Memory B cell (primary cell): Measurements from ENCODE around the gene SLC25A11.
A peak's percentile ranks its signal among the peaks of the same experiment; 100 is the strongest.
"Not testable (repeated sequence)": the region's sequence is repeated elsewhere in the genome, so short reads cannot be mapped to it uniquely, and the experiment has no call there.

Source experiments
- ATAC-seq: fragments of 150-1000 bp; cut with Tn5 transposase; 2 replicates; pipeline ENCODE4 v1.10.0; 2021; ENCODE audit warnings: low read depth, mild to moderate bottlenecking, moderate library complexity
- DNase-seq, 2 donors: peaks; one replicate each; pipeline ENCODE4 v3.0.0; 2022; ENCODE audit warnings: low spot score in 2 of 2
- H3K27ac Mint-ChIP-seq: one replicate; pipeline ENCODE4 v1.8.0; 2022; ENCODE audit warnings: mild to moderate bottlenecking, moderate library complexity, mixed read lengths
- H3K27me3 Mint-ChIP-seq: one replicate; pipeline ENCODE4 v1.8.0; 2022; ENCODE audit warnings: mixed read lengths
- H3K36me3 Mint-ChIP-seq: one replicate; pipeline ENCODE4 v1.8.0; 2022; ENCODE audit warnings: mild to moderate bottlenecking, mixed read lengths
- H3K4me1 Mint-ChIP-seq: one replicate; pipeline ENCODE4 v1.8.0; 2022; ENCODE audit warnings: mixed read lengths
- H3K4me3 Mint-ChIP-seq: one replicate; pipeline ENCODE4 v1.8.0; 2022; ENCODE audit warnings: mild to moderate bottlenecking, moderate library complexity, mixed read lengths
- H3K9me3 Mint-ChIP-seq: one replicate; pipeline ENCODE4 v1.8.0; 2022; ENCODE audit warnings: mixed read lengths

SLC25A11 gene

DNA sequence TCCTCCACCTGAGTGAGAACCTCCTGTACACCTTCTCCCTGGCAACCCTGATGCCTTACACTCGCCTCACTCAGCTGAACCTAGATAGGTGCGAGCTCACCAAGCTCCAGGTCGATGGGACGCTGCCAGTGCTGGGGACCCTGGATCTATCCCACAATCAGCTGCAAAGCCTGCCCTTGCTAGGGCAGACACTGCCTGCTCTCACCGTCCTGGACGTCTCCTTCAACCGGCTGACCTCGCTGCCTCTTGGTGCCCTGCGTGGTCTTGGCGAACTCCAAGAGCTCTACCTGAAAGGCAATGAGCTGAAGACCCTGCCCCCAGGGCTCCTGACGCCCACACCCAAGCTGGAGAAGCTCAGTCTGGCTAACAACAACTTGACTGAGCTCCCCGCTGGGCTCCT lies 7.1 kb downstream of the SLC25A11 start:
- ATAC-seq, result no peak
- DNase-seq, result no peak
- Mint-ChIP-seq H3K36me3 (peaks cover 5% of the 10 kb centered on the region), H3K4me1 (peaks cover 21% of the 10 kb centered on the region), H3K9me3 (no peaks in the 10 kb centered on the region), H3K27me3 (no peaks in the 10 kb centered on the region), H3K27ac (no peak overlapping the region), H3K4me3 (no peak overlapping the region)

DNA sequence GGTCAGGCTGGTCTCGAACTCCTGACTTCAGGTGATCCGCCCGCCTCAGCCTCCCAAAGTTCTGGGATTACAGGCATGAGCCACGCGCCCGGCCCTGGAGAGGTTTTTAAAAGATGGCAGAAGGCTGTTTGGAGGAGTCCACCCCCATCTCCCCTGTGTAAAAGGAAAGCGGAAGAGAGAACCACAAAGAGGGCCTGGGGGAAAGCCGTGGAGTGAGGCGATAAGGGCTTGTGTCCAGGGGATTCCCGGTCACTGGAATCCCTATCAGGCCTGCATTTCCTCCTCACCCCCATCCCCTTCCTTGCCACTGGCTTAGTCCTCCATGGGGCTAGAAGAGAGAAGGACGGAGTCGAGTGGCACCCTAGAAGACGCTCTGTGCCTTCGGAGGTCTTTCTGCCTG lies 7.9 kb downstream of the SLC25A11 start, which contains the start of gene GP1BA:
TSS of gene GP1BA (plus strand) at position 315 of the 400 bp plus-strand sequence. CDS start 328 bp downstream, outside the sequence.
- DNase-seq (no peak), ATAC-seq (peak; percentile 38)
- Mint-ChIP-seq H3K4me3 (no peak within 1 kb of the TSS), H3K27ac (no peak within 1 kb of the TSS), H3K4me1 (peaks cover 21% of the 10 kb centered on the region), H3K27me3 (no peaks in the 10 kb centered on the region), H3K9me3 (no peaks in the 10 kb centered on the region), H3K36me3 (peaks cover 5% of the 10 kb centered on the region)

DNA sequence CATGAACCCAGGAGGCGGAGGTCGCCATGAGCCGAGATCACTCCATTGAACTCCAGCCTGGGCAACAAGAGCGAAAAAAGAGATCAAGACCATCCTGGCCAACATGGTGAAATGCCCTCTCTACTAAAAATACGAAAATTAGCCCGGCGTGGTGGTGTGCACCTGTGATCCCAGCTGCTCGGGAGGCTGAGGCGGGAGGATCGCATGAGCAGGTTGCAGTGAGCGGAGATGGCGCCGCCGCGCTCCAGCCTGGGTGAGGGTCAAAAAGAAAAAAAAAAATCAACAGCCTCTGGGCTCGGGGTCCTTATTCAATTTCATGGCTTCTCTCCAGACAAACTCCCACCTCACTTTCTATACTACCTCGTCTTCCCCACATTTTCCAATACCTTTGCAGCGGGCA lies 11.0 kb downstream of the SLC25A11 start:
- no peak overlapping the region for H3K4me3 Mint-ChIP-seq
- no peak for ATAC-seq
- H3K4me1 Mint-ChIP-seq, result peaks cover 9% of the 10 kb centered on the region
- H3K9me3 Mint-ChIP-seq, result no peaks in the 10 kb centered on the region
- no peak overlapping the region for H3K27ac Mint-ChIP-seq
- no peak for DNase-seq
- H3K36me3 Mint-ChIP-seq, result peaks cover 5% of the 10 kb centered on the region
- H3K27me3 Mint-ChIP-seq, result no peaks in the 10 kb centered on the region

DNA sequence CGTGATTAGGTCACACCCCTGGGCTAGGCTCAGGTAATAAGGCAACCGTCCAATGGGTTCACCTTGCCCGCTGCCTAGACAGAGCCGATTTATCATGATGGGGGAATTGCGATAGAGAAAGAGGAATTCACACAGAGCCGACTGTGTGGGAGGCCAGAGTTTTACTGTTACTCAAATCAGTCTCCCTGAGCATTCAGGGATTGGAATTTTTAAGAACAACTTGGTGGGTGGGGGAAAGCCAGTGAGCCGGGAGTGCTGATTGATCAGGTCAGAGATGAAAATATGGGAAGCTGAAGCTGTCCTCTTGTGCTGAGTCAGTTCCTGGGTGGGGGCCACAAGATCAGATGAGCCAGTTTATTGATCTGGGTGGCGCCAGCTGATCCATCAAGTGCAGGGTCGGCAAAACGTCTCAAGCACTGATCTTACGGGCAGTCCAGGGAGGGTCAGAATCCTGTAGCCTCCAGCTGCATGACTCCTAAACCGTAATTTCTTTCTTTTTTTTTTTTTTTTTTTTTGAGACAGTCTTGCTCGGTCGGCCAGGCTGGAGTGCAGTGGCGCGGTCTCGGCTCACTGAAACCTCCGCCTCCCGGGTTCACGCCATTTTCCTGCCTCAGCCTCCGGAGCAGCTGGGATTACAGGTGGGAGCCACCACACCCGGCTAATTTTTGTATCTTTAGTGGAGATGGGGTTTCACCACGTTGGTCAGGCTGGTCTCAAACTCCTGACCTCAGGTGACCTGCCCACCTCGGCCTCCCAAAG lies 13.1 kb downstream of the SLC25A11 start:
- not testable (repeated sequence) for H3K36me3 Mint-ChIP-seq, H3K27me3 Mint-ChIP-seq, DNase-seq, H3K9me3 Mint-ChIP-seq, H3K4me1 Mint-ChIP-seq, H3K4me3 Mint-ChIP-seq, H3K27ac Mint-ChIP-seq, ATAC-seq

DNA sequence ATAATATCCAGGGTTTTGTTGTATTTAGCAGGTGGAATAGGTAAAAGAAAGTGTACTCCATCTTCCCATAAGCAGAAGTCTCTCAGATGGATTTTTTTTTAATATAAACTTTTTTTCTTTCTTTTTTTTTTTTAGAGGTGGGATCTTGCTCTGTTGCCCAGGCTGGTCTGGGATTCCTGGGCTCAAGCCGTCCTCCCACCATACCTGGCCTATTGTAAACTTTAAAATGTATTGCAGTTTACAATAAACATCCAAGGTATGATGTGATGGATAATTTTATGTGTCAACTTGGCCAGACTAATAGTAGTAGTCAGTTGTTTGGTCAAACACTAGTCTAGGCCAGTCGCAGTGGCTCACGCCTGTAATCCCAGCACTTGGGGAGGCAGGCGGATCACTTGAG lies 18.5 kb downstream of the SLC25A11 start:
- no peaks in the 10 kb centered on the region for H3K27me3 Mint-ChIP-seq
- H3K36me3 Mint-ChIP-seq, result no peaks in the 10 kb centered on the region
- no peak for DNase-seq
- H3K27ac Mint-ChIP-seq, result no peak overlapping the region
- H3K4me3 Mint-ChIP-seq, result no peak overlapping the region
- H3K9me3 Mint-ChIP-seq, result no peaks in the 10 kb centered on the region
- H3K4me1 Mint-ChIP-seq, result no peaks in the 10 kb centered on the region
- no peak for ATAC-seq

DNA sequence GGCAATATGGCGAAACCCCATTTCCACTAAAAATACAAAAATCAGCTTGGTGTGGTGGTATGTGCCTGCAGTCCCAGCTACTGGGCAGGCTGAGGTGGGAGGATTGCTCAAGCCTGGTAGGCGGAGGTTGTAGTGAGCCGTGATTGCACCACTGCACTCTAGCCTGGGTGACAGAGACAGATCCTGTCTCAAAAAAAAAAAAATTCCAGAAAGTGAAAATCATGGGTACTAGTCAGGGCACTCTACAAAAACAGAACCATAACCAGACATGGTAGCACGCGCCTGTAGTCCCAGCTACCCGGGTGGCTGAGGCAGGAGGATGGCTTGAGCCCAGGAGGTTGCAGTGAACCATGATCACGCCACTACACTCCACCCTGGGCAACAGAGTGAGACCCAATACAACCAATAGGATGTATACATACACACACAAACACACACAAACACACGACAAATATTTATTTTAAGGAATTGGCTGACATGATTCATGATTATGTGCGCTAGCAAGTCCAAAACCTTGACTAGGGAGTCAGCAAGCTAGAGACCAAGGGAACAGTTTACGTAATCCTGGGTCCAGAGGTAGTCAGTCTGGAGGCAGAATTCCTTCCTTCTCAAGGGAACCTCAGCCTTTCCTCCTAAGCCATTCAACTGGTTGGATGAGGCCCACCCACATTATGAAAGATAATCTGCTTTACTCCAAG lies 19.3 kb downstream of the SLC25A11 start:
- Mint-ChIP-seq H3K27ac (no peak overlapping the region), H3K4me1 (no peaks in the 10 kb centered on the region), H3K27me3 (no peaks in the 10 kb centered on the region), H3K4me3 (no peak overlapping the region), H3K36me3 (no peaks in the 10 kb centered on the region), H3K9me3 (no peaks in the 10 kb centered on the region)
- ATAC-seq (no peak), DNase-seq (no peak)

DNA sequence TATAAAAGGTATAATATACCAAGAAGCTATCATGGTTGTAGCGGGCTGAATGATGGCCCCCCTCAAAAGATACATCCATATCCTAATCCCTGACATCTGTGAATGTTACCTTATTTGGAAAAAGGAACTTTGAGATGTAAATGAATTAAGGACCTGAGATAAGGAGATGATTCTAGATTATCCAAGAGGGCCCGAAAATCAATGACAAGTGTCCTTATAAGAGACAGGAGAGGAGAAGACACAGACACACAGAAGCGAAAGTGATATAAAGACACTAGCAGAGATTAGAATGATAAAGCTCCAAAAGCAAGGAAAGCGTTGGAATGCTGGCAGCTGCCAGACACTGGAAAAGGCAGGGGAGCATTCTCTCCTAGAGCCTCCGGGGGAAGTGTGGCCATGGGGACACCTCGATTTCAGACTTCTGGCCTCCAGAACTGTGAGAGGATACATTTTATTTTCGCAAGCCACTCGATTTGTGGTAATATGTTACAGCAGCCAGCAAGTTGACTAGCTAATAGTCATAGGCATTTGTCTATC lies 20.3 kb downstream of the SLC25A11 start:
- Mint-ChIP-seq H3K4me1 (no peaks in the 10 kb centered on the region), H3K27ac (no peak overlapping the region), H3K4me3 (no peak overlapping the region), H3K9me3 (no peaks in the 10 kb centered on the region), H3K27me3 (no peaks in the 10 kb centered on the region), H3K36me3 (no peaks in the 10 kb centered on the region)
- ATAC-seq, result no peak
- DNase-seq, result no peak

DNA sequence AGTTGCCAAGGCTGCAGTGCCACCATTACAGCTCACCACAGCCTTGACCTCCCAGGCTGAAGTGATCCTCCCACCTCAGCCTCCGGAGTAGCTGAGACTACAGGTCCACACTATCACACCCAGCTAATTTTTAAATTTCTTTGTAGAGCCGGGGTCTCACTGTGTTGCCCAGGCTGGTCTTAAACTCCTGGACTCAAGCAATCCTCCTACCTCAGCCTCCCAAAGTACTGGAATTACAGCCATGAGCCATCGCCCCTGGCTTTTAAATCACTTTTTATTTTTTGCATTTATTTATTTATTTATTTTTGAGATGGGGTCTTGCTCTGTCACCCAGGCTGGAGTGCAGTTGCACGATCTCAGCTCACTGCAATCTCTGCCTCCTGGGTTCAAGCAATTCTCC lies 25.3 kb downstream of the SLC25A11 start:
- not testable (repeated sequence) for DNase-seq, H3K36me3 Mint-ChIP-seq, ATAC-seq, H3K27ac Mint-ChIP-seq, H3K4me3 Mint-ChIP-seq, H3K9me3 Mint-ChIP-seq, H3K4me1 Mint-ChIP-seq, H3K27me3 Mint-ChIP-seq

DNA sequence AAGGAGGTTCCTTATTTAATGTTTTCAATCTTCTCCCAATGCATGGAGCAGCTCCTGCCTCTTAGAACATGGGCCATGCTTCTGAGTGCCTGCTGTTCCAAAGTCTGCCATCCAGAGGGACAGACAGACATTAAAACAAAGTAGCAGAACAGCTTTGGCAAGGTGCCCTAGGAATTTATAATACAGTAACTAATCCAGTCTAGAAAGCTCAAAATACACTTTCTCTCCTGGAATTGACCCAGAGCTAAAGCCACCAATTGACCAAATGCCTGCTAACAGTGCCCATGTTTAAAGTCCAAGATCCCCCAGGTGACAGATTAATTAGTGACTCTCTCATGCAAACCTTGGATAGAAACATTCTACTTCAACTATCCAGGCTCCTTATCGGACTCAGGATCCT lies 25.9 kb downstream of the SLC25A11 start:
- no peaks in the 10 kb centered on the region for H3K4me1 Mint-ChIP-seq
- H3K9me3 Mint-ChIP-seq, result no peaks in the 10 kb centered on the region
- no peaks in the 10 kb centered on the region for H3K36me3 Mint-ChIP-seq
- peaks cover 3% of the 10 kb centered on the region for H3K27me3 Mint-ChIP-seq
- H3K4me3 Mint-ChIP-seq, result no peak overlapping the region
- ATAC-seq (no peak), DNase-seq (no peak)
- no peak overlapping the region for H3K27ac Mint-ChIP-seq

DNA sequence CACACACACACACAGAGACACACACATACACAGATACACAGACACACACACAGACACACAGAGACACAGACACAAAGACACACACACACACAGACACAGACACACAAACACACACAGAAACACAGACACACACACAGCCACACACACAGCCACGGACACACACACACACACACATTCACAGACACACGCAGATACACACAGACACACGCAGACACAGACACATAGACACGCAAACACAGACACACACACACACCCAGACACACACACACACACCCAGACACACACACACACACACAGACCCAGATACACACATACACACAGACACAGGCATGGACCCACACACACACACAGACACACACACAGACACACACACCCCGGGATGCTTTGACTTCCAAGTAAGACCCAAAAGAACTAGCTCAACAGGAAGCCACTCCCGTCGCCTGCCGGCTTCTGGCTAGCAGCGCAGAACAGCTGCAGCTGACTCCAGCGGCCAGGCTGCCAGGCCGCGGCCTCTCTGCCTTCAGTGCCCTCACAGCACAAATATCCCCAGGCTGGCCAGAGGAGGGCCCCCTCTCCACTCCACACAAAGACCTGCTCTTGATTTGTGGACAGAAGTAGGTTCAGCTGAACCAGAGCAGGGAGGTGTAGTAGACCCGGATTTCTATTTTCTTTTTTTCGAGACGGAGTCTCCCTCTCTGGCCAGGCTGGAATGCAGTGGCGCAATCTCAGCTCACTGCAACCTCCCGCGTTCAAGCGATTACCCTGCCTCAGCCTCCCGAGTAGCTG lies 30.9 kb downstream of the SLC25A11 start:
- Mint-ChIP-seq H3K9me3 (no peaks in the 10 kb centered on the region), H3K27me3 (peaks cover 7% of the 10 kb centered on the region), H3K27ac (no peak overlapping the region), H3K36me3 (no peaks in the 10 kb centered on the region), H3K4me3 (no peak overlapping the region), H3K4me1 (peaks cover 3% of the 10 kb centered on the region)
- DNase-seq (peak; percentile 71 to 73), ATAC-seq (peak; percentile 96)

DNA sequence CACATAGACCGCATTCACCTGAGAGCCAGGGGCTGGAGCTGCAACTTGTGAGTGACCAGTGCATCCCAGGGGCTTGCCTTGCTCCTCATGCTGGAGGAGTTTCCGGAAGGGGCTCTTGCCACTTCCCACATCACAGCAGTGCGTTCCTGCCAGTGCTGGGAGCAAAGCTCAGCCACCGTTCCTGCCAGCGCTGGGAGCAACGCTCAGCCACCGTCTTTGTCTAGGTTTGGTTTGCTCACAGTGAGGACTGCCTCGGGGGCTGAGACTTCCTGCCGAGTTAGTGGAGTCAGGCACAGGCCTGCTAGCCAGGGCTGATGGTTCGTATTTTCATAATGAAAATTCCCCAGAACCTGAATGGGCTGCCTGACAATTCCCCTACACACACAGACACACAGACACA lies 31.5 kb downstream of the SLC25A11 start:
- Mint-ChIP-seq H3K4me1 (peaks cover 7% of the 10 kb centered on the region), H3K36me3 (no peaks in the 10 kb centered on the region), H3K27me3 (peaks cover 8% of the 10 kb centered on the region), H3K9me3 (no peaks in the 10 kb centered on the region), H3K27ac (no peak overlapping the region), H3K4me3 (no peak overlapping the region)
- ATAC-seq (no peak), DNase-seq (no peak)

DNA sequence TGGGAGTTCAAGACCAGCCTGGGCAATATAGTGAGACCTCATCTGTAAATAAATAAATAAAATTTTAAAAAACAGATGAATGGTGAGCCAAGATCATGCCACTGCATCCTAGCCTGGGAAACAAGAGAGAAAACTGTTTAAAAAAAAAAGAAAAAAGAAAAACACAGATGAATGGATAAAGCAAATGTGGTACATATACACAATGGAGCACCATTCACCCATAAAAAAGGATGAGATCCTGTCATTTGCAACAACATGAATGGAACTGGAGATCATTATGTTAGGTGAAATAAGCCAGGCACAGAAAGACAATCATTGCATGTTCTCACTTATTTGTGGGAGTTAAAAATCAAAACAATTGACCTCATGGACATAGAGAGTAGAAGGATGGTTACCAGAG lies 33.2 kb downstream of the SLC25A11 start:
- not testable (repeated sequence) for ATAC-seq, H3K9me3 Mint-ChIP-seq, H3K27me3 Mint-ChIP-seq, H3K4me3 Mint-ChIP-seq, DNase-seq, H3K27ac Mint-ChIP-seq, H3K36me3 Mint-ChIP-seq
- H3K4me1 Mint-ChIP-seq, result peaks cover 19% of the 10 kb centered on the region

DNA sequence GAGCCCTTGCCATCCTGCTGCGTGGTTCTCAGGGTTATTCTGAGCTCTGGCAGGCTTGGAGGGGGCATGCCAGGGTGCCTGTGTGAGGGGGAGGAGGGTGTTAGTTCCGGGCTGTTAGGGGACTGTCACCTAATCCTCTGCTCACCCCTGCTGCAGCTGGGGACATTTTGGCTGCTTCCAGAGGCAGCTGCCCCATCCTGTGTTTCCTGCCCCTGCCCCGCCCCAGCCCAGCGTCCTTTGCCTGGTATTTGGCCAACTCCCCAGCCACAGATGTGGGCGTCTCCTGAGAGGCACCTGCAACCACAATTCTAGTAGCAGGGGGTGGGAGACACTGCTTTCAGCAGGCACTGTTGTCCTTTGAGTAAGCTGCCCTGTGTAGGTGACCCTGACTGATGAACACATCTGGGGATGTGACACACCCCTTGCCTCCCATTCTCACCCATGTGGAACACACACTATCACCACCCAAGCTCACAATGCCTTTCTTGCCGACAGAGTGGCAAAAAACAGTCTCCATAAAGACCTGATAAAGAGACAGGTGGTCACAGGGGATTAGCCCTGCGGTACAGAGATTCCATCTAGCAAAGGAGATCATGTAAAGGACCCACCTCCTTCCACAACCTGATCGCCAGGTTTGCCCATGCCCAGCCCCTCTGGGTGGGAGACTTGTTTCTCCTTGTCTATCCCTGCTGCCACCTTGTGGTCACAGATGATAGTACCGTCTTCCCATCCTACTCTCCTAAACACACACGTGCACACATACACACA lies 36.6 kb downstream of the SLC25A11 start, which contains the start of gene CHRNE:
TSS of gene CHRNE (minus strand) at position 48 of the 768 bp plus-strand sequence. CDS start at position 13, 35 bp downstream.
- Mint-ChIP-seq H3K9me3 (no peaks in the 10 kb centered on the region), H3K27ac (peak within 1 kb of the TSS; percentile 59), H3K36me3 (no peaks in the 10 kb centered on the region), H3K27me3 (peaks cover 4% of the 10 kb centered on the region), H3K4me3 (peak within 1 kb of the TSS; percentile 61), H3K4me1 (peaks cover 29% of the 10 kb centered on the region)
- ATAC-seq (peak; percentile 15), DNase-seq (peak; percentile 67 to 70)
